ENCODE results near the gene ARID1B.

Gene ARID1B

GRCh38 chr6:156791320-156791850 is 14.2 kb downstream of the ARID1B start:
- peak; percentile 15 for DNase-seq (ENCODE audit: low read depth)

GRCh38 chr6:156793200-156793599 is 16.0 kb downstream of the ARID1B start:
- DNase-seq (ENCODE audit: low read depth), result no peak

GRCh38 chr6:156794546-156795354 is 17.6 kb downstream of the ARID1B start:
- no peak for DNase-seq (ENCODE audit: low read depth)

GRCh38 chr6:156795825-156796224 is 18.6 kb downstream of the ARID1B start:
- DNase-seq (ENCODE audit: low read depth), result no peak

GRCh38 chr6:156796627-156797026 is 19.4 kb downstream of the ARID1B start:
- DNase-seq (ENCODE audit: low read depth), result no peak

- no peak for DNase-seq (ENCODE audit: low read depth)
These were observed 20.9 kb downstream of the ARID1B start for GRCh38 chr6:156797901-156798735.

- DNase-seq (ENCODE audit: low read depth), result no peak
These were observed 24.5 kb downstream of the ARID1B start for GRCh38 chr6:156801712-156802111.

- no peak for DNase-seq (ENCODE audit: low read depth)
These were observed 26.2 kb downstream of the ARID1B start for GRCh38 chr6:156803353-156803752.

GRCh38 chr6:156804402-156804801 is 27.2 kb downstream of the ARID1B start:
- no peak for DNase-seq (ENCODE audit: low read depth)

GRCh38 chr6:156806155-156806554 is 29.0 kb downstream of the ARID1B start:
- DNase-seq (ENCODE audit: low read depth), result no peak

- DNase-seq (ENCODE audit: low read depth), result no peak
These were observed 29.9 kb downstream of the ARID1B start for GRCh38 chr6:156807028-156807427.

- DNase-seq (ENCODE audit: low read depth), result no peak
These were observed 30.6 kb downstream of the ARID1B start for GRCh38 chr6:156807795-156808194.

GRCh38 chr6:156808287-156808686 is 31.1 kb downstream of the ARID1B start:
- DNase-seq (ENCODE audit: low read depth), result no peak

- DNase-seq (ENCODE audit: low read depth), result no peak
These were observed 31.9 kb downstream of the ARID1B start for GRCh38 chr6:156809034-156809433.

GRCh38 chr6:156809446-156810178 is 32.4 kb downstream of the ARID1B start:
- no peak for DNase-seq (ENCODE audit: low read depth)

- DNase-seq (ENCODE audit: low read depth), result no peak
These were observed 36.9 kb downstream of the ARID1B start for GRCh38 chr6:156814036-156814581.

GRCh38 chr6:156816505-156816904 is 39.3 kb downstream of the ARID1B start:
- DNase-seq (ENCODE audit: low read depth), result no peak

- DNase-seq (ENCODE audit: low read depth), result no peak
These were observed 43.1 kb downstream of the ARID1B start for GRCh38 chr6:156820089-156820798.

GRCh38 chr6:156821707-156822106 is 44.5 kb downstream of the ARID1B start:
- DNase-seq (ENCODE audit: low read depth), result no peak

GRCh38 chr6:156822747-156823206 is 45.6 kb downstream of the ARID1B start:
- DNase-seq (ENCODE audit: low read depth), result no peak

- DNase-seq (ENCODE audit: low read depth), result no peak
These were observed 47.0 kb downstream of the ARID1B start for GRCh38 chr6:156824142-156824541.

All from T follicular helper cell (primary cell).